Hypothalamus (tissue), 51 donors: ENCODE results near the gene PDAP1.
A peak's percentile ranks its signal among the peaks of the same experiment; 100 is the strongest.

ENCODE experiments used
- DNase-seq, 51 donors: peaks; one replicate each; lab custom pipeline; 2025; lab: John Stamatoyannopoulos, UW

The PDAP1 gene

DNA sequence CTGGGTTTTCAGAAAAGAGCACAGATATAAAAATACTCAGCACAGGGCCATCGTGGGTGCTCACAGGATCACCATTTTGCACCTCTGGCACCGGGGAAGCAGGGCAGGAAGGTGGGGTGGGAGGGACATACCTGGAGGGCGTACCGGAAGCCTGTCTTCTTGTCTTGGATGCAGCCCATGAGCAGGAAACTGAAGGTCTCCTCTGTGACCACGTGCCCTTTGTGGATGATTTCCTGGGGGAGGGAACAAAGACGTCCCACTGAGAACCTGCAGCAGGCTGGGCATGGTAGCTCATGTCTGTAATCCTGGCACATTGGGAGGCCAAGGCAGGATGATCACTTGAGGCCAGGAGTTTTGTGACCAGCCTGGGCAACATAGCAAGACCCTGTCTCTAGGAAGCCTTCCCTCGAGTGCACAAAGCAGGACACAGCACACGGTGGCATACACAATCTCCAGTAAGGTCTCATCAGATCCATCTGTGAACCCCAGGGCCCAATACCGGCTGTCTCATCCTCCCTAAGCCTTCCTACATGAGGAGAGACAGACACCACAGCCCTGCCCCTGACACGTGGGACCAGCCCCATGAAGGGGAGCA lies 20.7 kb upstream of the PDAP1 start:
- DNase-seq: no peak

DNA sequence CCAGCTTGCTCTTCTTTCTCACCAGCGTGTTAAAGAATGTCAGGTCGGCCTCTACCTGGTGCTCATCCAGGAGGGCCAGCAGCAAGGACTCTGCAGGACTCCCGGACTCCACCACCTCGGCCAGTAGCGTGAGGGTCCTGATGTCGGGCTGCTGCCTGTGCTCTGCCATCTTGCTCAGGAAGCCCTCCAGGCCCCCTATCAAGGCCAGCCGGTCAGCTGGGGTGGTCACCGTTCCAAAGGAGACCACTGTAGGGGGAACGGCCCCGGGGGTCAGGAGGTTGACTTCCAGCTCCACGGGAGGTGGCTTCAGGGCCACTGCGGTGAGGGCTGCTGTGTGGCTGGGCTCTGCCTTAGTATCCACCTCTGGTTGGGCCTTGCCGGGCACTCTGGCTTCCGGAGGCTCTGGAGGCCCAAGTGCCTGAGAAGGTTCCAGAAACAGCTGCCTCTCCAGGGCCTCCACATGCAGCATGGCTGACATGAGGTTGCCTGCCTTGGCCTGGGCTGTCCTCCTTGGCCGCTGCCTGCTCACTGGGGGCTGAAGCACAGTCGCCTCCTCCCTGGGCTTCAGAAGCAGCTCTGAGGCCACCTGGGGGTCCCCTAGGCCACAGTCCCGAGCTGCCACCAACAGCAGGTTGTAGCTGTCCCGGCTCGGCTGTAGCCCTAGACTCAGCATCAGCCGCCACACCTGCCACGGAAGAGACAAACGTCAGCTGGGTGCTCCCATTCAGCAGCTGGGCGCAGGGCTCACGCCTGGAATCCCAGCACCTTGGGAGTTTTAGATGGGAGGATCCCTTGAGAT lies 16.7 kb upstream of the PDAP1 start:
- no peak for DNase-seq

DNA sequence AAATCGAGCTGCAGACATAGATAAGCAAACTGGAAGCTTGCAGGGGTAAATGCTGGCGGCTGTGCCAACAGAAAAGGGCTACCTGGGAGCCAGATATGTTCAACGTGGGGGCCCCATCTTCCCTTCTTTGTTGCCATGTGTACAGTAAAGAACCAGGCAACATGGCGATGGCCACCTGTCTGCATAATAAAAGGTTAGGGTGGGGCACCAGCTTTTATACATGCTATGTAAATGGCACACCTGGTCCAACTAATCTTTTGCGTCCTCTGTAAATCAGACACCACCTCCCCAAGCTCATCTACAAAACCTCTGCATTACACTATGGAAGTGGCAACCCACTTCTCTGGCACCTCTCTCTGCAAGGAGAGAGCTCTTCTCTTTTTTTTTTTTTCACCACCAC lies 14.2 kb upstream of the PDAP1 start:
- DNase-seq: no peak

DNA sequence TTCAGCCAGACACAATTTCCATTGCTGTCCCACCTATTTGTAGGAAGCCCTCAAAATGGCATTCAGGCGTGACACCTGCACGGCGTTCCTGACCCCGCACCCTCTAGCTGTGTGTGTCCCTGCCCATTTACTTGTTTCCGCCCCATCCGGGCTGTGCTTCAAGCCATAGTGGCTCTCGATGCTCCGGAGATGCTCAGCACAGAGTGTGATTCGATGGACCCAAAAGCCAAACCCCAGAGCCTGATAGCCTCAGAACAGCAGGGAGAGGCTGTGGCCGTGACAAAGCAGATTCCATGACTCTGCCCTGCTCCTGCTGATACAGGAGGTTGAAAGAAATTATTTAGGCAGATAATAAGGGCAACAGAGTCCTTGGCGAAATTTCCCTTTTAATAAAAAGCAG lies 13.8 kb upstream of the PDAP1 start:
- DNase-seq: no peak

DNA sequence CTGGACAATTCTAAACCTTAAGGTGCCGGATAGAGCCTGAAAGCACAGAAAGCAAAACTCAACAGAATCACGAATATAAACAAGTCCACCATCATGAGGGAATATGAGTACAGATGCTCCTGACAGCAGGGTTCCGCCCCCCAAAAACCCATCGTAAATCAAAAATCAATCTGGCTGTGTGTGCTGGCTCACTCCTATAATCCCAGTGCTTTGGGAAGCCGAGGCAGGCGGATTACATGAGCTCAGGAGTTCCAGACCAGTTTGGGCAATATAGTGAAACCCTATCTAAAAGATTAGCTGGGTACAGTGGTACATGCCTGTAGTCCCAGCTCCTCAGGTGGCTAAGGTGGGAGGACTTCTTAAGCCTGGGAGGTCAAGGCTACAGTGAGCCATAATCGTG lies 12.6 kb upstream of the PDAP1 start:
- no peak for DNase-seq

DNA sequence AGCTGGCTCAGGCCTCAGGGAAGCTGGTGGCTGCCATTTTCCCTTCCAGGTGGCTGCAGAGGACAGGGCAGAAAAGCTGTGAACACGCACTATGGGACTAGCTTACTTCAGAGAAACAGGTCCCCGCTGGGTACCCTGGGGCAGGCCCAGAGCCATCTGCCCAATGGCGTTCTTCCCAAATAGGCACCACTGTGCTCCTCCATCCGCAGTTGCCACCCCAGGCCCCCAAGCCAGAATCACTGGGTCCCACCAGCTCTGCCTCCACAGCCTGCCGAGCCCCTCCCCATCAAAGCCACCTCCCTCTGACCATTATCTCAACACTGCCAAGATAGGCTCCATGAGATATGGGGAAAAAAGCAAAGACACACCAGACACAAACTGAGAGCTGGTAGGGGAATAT lies 11.8 kb upstream of the PDAP1 start:
- no peak for DNase-seq

DNA sequence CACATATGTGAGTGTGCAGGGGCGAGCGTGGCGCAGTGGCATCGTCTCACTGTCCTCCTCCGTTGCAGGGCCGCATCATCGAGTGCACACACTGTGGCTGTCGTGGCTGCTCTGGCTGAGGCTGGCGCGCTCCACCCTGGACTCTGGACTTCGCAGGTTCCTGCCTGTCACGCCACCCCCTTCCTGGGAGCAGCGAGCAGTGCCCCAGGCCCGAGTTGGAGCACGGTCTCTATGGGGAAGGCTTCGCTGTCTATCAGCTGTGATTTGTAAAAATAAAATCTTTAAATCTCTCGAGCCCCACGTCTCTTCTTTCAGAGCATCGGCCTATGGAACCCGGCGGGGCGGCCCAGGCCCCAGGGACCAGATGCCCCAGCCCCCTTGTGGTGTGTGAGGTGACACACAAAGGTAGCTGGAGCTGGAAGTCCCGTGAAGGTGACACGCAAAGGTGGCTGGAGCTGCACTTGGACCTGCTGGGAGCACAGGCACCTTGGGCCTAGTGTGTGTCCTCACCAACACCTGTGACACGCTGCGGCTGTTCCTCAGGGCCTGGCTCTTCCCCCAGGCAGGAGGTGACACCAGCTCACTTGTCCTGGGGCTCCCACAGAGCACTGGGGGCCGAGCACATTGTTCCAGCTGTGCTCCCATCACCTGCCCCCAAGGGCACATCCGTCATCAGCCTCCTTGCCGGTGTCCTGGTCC lies 11.1 kb upstream of the PDAP1 start:
- DNase-seq: peak in 1 of 51 donors; percentile 15

DNA sequence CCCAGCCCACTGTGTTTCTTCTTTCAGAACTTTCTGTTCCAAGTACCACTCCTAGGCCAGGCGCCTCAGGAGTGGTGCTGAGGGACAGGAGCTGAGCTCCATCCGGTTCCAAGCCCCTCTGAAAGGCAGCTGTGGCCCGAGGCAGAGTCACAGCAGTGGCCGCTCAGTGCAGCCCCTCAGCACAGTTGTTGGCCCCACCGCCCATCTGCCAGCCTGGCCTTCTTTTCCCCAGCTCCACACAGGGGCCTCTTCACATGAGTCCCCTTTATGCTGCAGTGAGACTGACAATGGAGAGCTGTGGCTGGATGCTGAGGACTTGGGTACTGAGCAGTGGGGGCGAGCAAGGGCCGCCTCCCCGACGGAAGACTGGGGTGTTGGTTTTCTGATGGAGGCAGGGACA lies 9.9 kb upstream of the PDAP1 start:
- no peak for DNase-seq

DNA sequence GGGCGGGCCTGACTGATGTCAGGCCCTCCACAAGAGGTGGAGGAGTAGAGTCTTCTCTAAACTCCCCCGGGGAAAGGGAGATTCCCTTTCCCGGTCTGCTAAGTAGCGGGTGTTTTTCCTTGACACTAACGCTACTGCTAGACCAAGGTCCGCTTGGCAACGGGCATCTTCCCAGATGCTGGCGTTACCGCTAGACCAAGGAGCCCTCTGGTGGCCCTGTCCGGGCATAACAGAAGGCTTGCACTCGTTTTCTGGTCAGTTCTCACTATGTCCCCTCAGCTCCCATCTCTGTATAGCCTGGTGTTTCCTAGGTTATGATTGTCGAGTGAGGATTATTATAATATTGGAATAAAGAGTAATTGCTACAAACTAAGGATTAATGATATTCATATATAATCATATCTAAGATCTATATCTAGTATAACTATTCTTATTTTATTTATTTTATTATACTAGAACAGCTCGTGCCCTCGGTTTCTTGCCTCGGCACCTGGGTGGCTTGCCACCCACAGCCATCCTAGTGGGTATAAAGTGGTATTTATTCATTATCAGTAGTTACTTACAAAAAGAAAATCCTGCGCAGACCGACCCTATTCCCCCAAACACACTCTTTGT lies 7.2 kb upstream of the PDAP1 start:
- peak in 30 of 51 donors; percentile 5 to 79 (median 38) for DNase-seq

DNA sequence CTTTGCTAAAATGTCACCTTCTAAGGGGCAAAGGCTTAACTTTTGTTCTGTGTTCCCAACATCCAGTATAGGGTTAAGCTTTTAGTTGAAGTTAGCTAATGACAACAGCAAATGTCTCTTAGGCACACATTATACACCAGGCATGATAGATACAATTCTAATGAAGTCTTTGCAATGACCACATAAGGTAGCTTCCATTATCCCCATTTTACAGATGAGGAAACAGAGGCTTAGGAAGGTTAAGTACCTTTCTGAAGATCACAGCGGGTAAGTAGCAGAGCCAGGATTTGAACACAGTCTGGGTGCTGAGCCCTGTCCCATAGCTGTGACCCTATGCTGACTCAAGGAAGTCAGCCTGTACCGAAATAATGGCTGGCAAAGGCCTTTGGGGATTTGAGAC lies 2.2 kb upstream of the PDAP1 start:
- no peak for DNase-seq

DNA sequence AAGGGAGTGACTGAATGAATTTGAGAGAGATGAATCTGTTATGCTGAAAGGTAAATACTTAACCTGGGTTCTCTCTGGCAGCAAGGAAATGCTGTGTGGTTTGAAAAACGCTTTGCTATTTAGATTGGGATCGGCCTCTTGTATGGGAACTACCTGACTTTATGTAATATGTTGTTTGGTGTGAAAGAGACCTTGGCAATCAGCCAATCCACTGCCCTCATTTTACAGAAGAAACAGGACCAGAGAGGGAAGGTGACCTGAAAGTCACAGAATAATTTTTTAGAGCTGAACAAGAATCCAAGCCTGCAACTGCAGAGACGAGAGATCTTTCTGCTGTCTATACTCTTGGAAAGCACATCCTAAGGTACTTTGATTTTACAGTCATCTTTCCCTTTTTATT lies 1.4 kb upstream of the PDAP1 start:
- DNase-seq: no peak

DNA sequence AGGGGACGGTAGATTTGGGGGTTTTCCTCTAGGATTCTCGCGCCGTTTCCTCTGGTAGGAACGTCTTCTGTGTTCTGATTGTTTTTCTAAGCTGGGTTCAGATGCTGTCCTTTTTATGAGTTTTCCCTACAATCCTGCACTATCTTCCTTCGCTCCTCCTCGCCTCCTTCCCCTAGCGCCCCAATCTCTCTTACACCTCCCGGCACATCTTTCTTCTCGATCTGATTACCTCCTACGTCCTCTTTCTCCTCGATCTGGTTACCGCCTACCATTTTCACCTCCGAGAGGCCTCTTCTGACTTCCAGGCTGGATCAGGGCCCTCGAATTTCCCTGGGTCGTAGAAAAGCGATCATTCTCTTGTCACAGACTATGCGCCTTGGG lies 785 bp upstream of the PDAP1 start:
- no peak for DNase-seq

DNA sequence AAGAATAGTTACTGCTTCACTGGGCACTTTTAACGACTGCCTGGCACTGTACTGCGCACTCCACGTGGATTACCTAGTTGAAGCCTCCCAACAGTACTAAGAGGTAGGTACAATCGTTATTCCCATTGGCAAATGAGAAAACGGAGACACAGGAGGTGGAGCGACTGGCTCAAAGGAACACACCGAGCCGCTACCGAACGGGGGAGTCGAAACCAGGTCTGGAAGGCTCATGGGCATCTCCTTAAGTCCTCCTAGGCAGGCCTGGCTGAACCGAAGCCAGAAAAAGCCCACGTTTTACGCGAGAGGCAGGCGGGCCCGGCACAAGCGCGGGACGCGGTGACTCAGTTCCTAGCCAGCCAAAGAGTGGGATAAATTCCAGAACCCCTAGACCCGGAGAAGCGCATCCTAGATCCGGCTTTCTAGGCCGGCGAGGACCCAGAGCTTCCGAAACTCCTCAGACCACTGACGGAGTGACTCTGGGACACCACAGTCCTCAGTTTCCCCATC lies 472 bp downstream of the PDAP1 start:
- DNase-seq: peak in 18 of 51 donors; percentile 23 to 78 (median 41)

DNA sequence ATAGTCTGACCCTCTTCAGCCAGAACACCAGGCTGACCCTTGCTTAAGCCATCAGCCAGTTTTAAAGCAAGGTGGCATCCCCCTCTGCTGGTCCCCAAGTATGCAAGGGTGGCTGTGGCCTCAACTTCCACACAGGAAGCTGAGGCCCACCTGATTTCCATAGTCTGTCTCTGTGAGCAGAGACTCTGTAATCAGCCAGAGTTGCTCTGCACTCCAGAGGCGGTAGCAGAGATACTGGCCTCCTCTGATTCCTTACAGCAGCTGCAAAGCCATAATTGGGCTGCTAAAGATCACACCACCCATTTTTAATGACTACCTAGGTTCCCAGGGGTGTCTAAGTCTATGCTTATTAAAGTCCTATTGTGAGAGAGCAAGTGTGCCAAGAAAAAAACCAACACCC lies 1.8 kb downstream of the PDAP1 start:
- no peak for DNase-seq

DNA sequence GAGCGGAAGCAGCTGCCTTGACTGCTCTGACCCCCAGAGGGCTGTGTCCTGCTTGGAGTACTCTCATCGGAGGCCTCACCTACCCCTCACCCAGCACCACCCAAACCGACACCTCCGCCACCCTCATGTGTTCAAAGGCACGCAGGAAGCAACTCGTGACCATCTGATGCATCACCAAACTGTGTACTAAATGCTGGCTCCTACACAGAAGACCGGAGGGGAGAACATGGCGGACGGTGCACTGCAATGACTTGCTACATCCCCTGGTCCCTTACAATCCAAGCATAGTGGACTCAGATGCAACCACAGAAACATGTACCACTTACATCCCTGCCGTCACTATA lies 3.4 kb downstream of the PDAP1 start:
- DNase-seq: no peak

DNA sequence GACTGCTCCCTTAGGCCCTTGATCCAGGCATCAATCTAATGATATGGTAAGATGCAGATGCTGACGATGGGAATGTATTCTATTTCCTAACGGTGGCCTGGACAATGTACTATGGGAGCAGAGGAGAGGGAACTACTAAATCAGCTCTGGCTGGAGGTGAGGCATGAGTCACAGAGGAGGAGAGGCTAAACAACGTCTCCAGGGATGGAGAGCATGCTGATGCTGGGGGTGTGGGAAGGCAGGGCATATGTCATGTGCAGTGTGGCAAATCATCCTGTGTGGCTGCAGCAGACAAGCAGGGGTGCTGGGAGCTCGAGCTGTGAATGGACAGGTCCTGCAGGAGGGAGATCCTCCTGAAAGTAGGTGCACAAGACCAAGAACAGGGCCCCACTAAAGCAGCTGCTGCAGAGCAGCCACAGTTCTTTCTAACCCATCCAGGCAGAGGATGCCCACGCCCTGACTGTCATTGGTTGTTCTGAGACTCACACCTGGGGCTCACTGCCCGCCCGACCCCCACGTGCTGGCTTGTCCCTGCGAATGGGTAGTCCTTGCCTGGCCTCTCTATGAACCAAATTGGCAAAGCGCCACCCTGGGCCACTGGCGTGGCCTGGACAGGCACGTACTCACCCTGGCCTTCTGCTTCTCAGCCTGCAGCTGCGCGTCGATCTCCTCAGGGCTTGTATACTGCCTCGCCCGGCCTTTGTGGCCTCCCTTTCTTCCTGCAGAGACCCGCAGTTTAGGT lies 4.0 kb downstream of the PDAP1 start:
- peak in 1 of 51 donors; percentile 17 for DNase-seq

DNA sequence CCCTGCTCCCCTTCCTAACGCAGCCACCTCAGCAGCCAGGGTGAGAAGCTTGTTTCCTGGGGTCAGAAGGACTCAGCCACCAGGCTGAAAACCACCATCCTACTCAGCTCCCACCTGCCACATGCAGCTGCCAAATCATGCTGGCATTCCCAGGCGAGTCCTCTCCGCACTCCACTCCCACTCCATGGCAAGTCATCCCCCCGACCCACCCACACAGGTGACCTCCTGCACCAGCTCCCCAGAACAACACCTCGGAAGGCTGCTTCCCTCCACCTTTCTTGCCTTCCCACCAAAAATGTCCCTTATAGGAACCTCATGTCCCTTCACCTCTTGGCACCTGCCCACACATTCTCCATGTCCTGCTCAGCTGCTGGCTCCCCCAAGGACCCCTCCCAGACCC lies 4.6 kb downstream of the PDAP1 start:
- DNase-seq: no peak

DNA sequence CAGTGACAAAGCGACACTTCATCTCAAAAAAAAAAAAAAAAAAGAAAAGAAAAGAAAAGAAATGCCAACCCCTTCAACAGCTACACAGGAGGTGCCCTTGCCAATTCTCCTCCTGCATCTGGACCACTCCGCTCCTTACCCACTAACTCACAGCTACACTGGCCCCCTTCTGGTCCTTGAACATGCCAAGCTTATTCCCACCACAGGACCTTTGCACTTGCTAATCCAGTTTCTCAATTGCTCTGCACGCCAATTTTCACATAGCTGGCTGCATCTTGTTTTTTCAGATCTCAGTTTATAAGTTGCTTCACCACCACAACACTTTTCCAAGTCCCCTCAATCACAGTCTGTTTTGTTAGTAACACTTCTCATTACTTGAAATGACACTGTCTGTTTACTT lies 5.5 kb downstream of the PDAP1 start:
- DNase-seq: no peak

DNA sequence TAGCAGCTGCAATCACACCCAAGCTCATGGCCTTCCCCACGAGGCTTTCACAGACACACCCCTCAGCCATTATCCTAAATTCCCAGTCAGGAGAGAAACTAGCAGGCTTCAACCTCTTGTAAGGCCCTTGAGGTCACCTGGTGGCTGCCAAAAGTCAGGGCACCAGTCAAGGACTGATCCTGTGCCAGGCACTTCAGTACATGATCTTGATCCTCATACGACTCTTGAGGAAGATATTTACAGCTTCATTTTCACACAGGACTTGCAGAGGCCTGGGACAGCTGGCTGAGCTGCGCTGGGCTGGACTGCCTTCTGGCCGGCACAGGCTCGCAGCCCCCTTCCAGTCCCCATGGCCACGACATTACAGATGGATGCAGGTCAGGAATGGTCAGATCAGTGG lies 8.8 kb downstream of the PDAP1 start:
- DNase-seq: no peak

DNA sequence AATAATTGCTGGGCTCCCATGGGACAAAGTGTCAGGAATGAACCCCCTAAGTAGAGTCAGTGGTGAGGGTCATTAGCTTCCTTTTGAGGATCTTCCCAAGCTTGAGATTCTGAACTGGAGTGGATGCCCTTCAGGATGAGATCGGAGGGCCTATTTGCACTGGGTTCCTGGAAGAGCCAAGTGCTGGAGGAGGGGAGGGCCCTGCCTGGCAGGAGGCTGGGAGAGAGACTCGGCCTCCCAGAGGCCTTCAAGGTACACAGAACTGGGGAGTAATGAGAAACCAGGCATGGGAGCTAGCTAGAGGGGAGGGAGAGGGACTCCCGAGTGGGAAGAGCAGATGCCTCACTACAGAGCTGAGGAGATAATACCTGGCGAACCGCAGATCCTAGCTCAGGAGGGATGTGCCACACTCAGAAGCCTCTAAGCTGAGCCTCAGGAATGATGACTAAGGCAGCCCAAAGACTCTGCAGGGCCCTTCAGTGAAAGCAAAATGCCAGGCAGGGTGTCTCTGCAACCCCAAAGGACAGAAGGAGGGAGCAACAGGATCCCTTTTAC lies 9.4 kb downstream of the PDAP1 start:
- no peak for DNase-seq
